GM10248 (cell line): ENCODE data around the gene USP24.

Source experiments
- CTCF ChIA-PET: fragments of 300-600 bp; sonication (Branson Sonifier 250); formaldehyde crosslinking; extraction: SDS; loops from one replicate; lab custom pipeline; 2021; ENCODE audit warnings: antibody characterized with exemption; lab: Yijun Ruan, JAX
- POLR2A ChIA-PET: fragments of 350-650 bp; sonication (Branson Sonifier 250); formaldehyde crosslinking; extraction: SDS; loops from one replicate; lab custom pipeline; 2020; ENCODE audit warnings: antibody characterized with exemption; lab: Yijun Ruan, JAX
- DNase-seq: peaks from one replicate; pipeline ENCODE4 v3.0.0; 2012; ENCODE audit errors: extremely low spot score
- CTCF ChIP-seq: IDR thresholded peaks from 2 replicates; pipeline ENCODE4 v1.5.1; 2012; ENCODE audit warnings: mild to moderate bottlenecking, low read depth; ENCODE audit errors: extremely low read depth, missing control alignments, control extremely low read depth

The USP24 gene

GRCh38 chr1:55050283-55050682, 164.9 kb downstream of the USP24 start:
- no peak for TF ChIP-seq CTCF
- CTCF ChIA-PET, result interaction anchor here (1.2 to 2.2 kb wide), 3 partner anchors 10 to 28 kb away, joined by 3 to 5 read pairs (median 3); no protein-coding TSS in a partner anchor
- DNase-seq, result no peak
- POLR2A ChIA-PET, result no interaction called here

- no peak for DNase-seq
- TF ChIP-seq CTCF, result no peak
- POLR2A ChIA-PET, result no interaction called here
- CTCF ChIA-PET, result interaction anchor here (1.2 to 2.2 kb wide), 3 partner anchors 10 to 28 kb away, joined by 3 to 5 read pairs (median 3); no protein-coding TSS in a partner anchor
These were observed 165.3 kb downstream of the USP24 start for GRCh38 chr1:55049914-55050278.

GRCh38 chr1:55049271-55049913, 165.8 kb downstream of the USP24 start:
- no peak for DNase-seq
- ChIA-PET CTCF (interaction anchor here (1.2 to 2.2 kb wide), 3 partner anchors 11 to 27 kb away, joined by 3 to 5 read pairs (median 3); no protein-coding TSS in a partner anchor), POLR2A (no interaction called here)
- TF ChIP-seq CTCF, result no peak

GRCh38 chr1:55048453-55049270, 166.5 kb downstream of the USP24 start:
- DNase-seq, result no peak
- CTCF ChIA-PET, result interaction anchor here (1.2 to 2.2 kb wide), 2 partner anchors 12 to 26 kb away, joined by 3 to 5 read pairs; no protein-coding TSS in a partner anchor

GRCh38 chr1:55047611-55048010, 167.6 kb downstream of the USP24 start:
- no peak for TF ChIP-seq CTCF
- ChIA-PET POLR2A (no interaction called here), CTCF (interaction anchor here (0.8 to 1.0 kb wide), 2 partner anchors 14 to 103 kb away, joined by 3 read pairs; no protein-coding TSS in a partner anchor)
- DNase-seq, result no peak

More at GRCh38 chr1:55048453-55049270, 166.5 kb downstream of the USP24 start:
- no peak for TF ChIP-seq CTCF
- POLR2A ChIA-PET, result no interaction called here

GRCh38 chr1:55046871-55047270, 168.3 kb downstream of the USP24 start:
- no peak for DNase-seq
- no peak for TF ChIP-seq CTCF
- ChIA-PET CTCF (interaction anchor here (0.8 to 1.0 kb wide), 2 partner anchors 14 to 102 kb away, joined by 3 read pairs; no protein-coding TSS in a partner anchor), POLR2A (no interaction called here)
